OCI-LY1 (cell line): Measurements from ENCODE around the gene FAM149A.

ENCODE experiments used
- H2AFZ ChIP-seq: fragments of 200-600 bp; sonication (generic), shearing (Covaris generic); 2 replicates; pipeline ENCODE4 v1.6.0; 2014; ENCODE audit warnings: antibody characterized with exemption, mild to moderate bottlenecking, low read length
- H3F3A ChIP-seq: fragments of 200-600 bp; sonication (generic), shearing (Covaris generic); 2 replicates; pipeline ENCODE4 v1.6.0; 2014; ENCODE audit warnings: mild to moderate bottlenecking, antibody characterized with exemption, low read length, moderate library complexity; ENCODE audit not compliant: insufficient read depth
- H3K27ac ChIP-seq: fragments of 200-600 bp; sonication (generic); 2 replicates; pipeline ENCODE4 v1.5.1; 2014; ENCODE audit warnings: low read length, mixed run types, mild to moderate bottlenecking, low read depth; ENCODE audit not compliant: poor library complexity, severe bottlenecking
- H3K27me3 ChIP-seq: fragments of 200-600 bp; sonication (generic); 2 replicates; pipeline ENCODE4 v1.6.0; 2014; ENCODE audit warnings: antibody characterized with exemption, mild to moderate bottlenecking, low read length, moderate library complexity; ENCODE audit not compliant: insufficient read depth
- H3K36me3 ChIP-seq: fragments of 200-600 bp; sonication (generic); 2 replicates; pipeline ENCODE4 v1.6.1; 2014; ENCODE audit warnings: mild to moderate bottlenecking, antibody characterized with exemption, low read length, moderate library complexity, mixed read lengths; ENCODE audit not compliant: insufficient read depth
- H3K4me1 ChIP-seq: fragments of 200-600 bp; sonication (generic); 2 replicates; pipeline ENCODE4 v1.5.1; 2014; ENCODE audit warnings: mild to moderate bottlenecking, low read length, moderate library complexity; ENCODE audit not compliant: insufficient read depth, severe bottlenecking
- H3K4me2 ChIP-seq: fragments of 200-600 bp; sonication (generic), shearing (Covaris generic); 2 replicates; pipeline ENCODE4 v1.6.1; 2014; ENCODE audit warnings: low read length
- H3K4me3 ChIP-seq: fragments of 200-600 bp; sonication (generic); 2 replicates; pipeline ENCODE4 v1.5.1; 2014; ENCODE audit warnings: low read length, low read depth, mild to moderate bottlenecking, mixed read lengths; ENCODE audit not compliant: poor library complexity, severe bottlenecking
- H3K79me2 ChIP-seq: fragments of 200-600 bp; shearing (Covaris generic); 2 replicates; pipeline ENCODE4 v1.6.1; 2016; ENCODE audit warnings: mixed run types, low read length, mixed read lengths; ENCODE audit not compliant: insufficient read depth
- H3K9ac ChIP-seq: fragments of 200-600 bp; sonication (generic), shearing (Covaris generic); 2 replicates; pipeline ENCODE4 v1.6.1; 2014; ENCODE audit warnings: mild to moderate bottlenecking, low read length, mixed read lengths
- H3K9me2 ChIP-seq: fragments of 200-600 bp; sonication (generic), shearing (Covaris generic); 2 replicates; pipeline ENCODE4 v1.6.1; 2014; ENCODE audit warnings: low read depth, mild to moderate bottlenecking, low read length, mixed read lengths
- H3K9me3 ChIP-seq: fragments of 200-600 bp; shearing (Covaris generic); 2 replicates; pipeline ENCODE4 v1.6.1; 2014; ENCODE audit warnings: low read length, mixed read lengths
- H4K20me1 ChIP-seq: fragments of 200-600 bp; sonication (generic), shearing (Covaris generic); 2 replicates; pipeline ENCODE4 v1.6.0; 2016; ENCODE audit warnings: mild to moderate bottlenecking, low read length; ENCODE audit not compliant: insufficient read depth
- CTCF ChIP-seq: fragments of 200-600 bp; sonication (generic), shearing (Covaris generic); IDR thresholded peaks from 2 replicates; pipeline ENCODE4 v1.5.1; 2017; ENCODE audit warnings: mild to moderate bottlenecking, antibody characterized with exemption, low read length, moderate library complexity, mixed read lengths
- EZH2 ChIP-seq: fragments of 200-600 bp; sonication (generic), shearing (Covaris generic); IDR thresholded peaks from 2 replicates; pipeline ENCODE4 v1.8.0; 2017; ENCODE audit warnings: borderline replicate concordance, mixed run types, mild to moderate bottlenecking, antibody characterized with exemption, low read length, moderate library complexity, mixed read lengths

Gene FAM149A

GRCh38 chr4:186069729-186070128 is 34.8 kb upstream of the FAM149A start:
- no peaks in the 10 kb centered on the region for H3K36me3 ChIP-seq
- no peak overlapping the region for H2AFZ ChIP-seq
- H3K9me3 ChIP-seq = no peaks in the 10 kb centered on the region
- H3K4me1 ChIP-seq = peaks cover 8% of the 10 kb centered on the region
- H3K27me3 ChIP-seq = peaks cover 3% of the 10 kb centered on the region; the same call in 1 of the 2 replicates
- H3K27ac ChIP-seq = no peak overlapping the region
- no peak overlapping the region for H3K9ac ChIP-seq
- no peak overlapping the region for H3K4me3 ChIP-seq
- no peaks in the 10 kb centered on the region for H3K9me2 ChIP-seq
- H3K4me2 ChIP-seq = no peak overlapping the region
- H3K79me2 ChIP-seq = no peaks in the 10 kb centered on the region
- no peaks in the 10 kb centered on the region for H3F3A ChIP-seq
- no peaks in the 10 kb centered on the region for H4K20me1 ChIP-seq
- no peak for TF ChIP-seq CTCF
- no peak for TF ChIP-seq EZH2

GRCh38 chr4:186072516-186072915 is 32.0 kb upstream of the FAM149A start:
- Histone ChIP-seq H3K9me3 (no peaks in the 10 kb centered on the region), H3K9me2 (no peaks in the 10 kb centered on the region), H2AFZ (no peak overlapping the region), H3K9ac (no peak overlapping the region), H3K4me2 (no peak overlapping the region), H3F3A (no peaks in the 10 kb centered on the region), H4K20me1 (no peaks in the 10 kb centered on the region), H3K79me2 (no peaks in the 10 kb centered on the region), H3K27me3 (peaks cover 3% of the 10 kb centered on the region; the same call in 1 of the 2 replicates), H3K4me1 (peaks cover 8% of the 10 kb centered on the region), H3K4me3 (no peak overlapping the region), H3K27ac (no peak overlapping the region), H3K36me3 (no peaks in the 10 kb centered on the region)
- TF ChIP-seq CTCF = no peak
- TF ChIP-seq EZH2 = no peak

GRCh38 chr4:186074189-186074588 is 30.3 kb upstream of the FAM149A start:
- Histone ChIP-seq H3K79me2 (no peaks in the 10 kb centered on the region), H3F3A (no peaks in the 10 kb centered on the region), H3K9ac (no peak overlapping the region), H4K20me1 (no peaks in the 10 kb centered on the region), H3K4me1 (peaks cover under 1% of the 10 kb centered on the region), H3K9me3 (no peaks in the 10 kb centered on the region), H3K36me3 (no peaks in the 10 kb centered on the region), H3K4me3 (no peak overlapping the region), H3K27ac (no peak overlapping the region), H3K9me2 (no peaks in the 10 kb centered on the region), H3K4me2 (no peak overlapping the region), H3K27me3 (peaks cover 3% of the 10 kb centered on the region; the same call in 1 of the 2 replicates), H2AFZ (no peak overlapping the region)
- TF ChIP-seq EZH2 = no peak
- no peak for TF ChIP-seq CTCF
